CD4-positive, alpha-beta T cell treated with Interleukin-6 for 4 hours (primary cell): Measurements from ENCODE around the gene TSPAN12.
A peak's percentile ranks its signal among the peaks of the same experiment; 100 is the strongest.

ENCODE experiments used
- DNase-seq: peaks from one replicate; pipeline ENCODE4 v3.0.0-alpha.2; 2020; ENCODE audit warnings: mixed read lengths

TSPAN12 gene

DNA sequence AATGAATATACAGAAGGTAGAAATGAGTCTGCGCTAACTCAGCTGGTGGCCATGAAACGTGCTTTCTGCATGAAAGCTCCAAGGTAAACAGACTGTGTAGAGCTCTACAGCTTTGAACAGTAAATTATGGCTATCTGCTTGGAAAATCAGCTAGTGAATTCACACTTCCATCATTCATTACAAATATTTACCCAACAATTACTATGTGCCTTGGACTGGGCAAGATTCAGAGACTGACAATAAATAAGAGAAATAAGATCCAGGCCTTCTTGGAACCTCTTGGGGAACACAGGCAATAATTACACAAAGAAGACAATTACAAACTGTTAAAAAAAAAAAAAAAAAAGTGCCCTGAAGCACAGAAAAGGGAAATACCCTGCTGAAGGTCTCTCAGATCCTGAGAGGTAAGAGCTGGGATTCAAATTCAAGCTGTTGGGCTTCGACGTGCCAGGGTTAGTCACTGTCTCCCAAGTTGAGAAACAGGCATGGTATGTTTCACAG, 15.8 kb downstream of the TSPAN12 start:
- no peak for DNase-seq

DNA sequence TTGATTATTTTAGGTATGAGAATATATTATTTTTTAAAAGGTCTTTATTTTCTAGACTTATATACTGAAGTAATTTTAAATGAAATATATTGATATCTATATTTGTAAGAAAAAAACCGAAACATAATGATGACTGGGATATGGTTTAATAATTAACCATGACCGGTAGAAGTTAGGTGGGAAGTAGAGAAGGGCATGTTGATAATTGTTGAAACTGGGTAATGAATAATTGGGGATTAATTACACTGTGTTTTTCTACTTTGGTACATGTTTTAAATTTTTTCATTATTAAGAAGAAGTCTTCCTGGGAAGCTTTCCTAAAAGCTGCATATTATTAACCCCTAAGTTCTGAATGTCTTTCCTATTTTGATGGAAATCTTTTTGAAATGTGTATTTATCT, 16.3 kb downstream of the TSPAN12 start:
- DNase-seq = no peak

DNA sequence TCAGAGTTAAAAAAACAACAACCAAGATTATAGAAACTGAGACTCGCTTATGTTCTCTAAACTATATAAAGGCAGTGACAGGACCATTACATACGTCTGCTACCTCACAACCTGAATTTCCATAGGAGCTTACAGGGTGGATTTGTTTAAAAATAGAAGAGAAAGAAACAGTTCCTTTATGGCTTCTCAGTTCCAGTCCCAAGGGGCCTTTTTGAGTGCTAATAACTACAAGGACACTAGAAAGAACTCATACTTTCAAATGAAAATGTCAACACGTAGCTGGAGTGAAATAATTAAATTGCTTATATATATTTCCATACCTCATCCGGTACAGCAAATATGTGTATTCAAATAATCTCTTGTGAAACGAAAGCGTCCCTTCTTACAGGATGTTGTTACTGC, 19.7 kb downstream of the TSPAN12 start:
- no peak for DNase-seq

DNA sequence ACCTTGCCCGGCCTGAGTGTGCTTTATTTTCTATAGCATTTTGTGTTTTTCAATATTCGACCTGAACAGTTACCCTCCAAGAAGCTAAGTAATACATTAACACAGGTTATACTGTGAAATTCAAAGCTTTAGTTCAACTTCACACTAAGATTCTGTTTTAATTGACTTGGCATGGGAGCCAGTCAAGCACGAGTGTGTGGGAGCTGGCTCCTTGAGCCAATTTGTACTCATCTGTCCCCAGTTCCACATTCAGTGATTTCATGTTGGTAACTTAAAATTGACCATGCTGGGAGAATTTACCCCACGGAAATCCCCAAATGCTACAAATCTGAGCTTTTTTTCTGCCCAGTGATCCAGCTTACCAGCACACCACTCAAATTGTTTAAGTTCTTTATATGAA, 20.3 kb downstream of the TSPAN12 start:
- no peak for DNase-seq

DNA sequence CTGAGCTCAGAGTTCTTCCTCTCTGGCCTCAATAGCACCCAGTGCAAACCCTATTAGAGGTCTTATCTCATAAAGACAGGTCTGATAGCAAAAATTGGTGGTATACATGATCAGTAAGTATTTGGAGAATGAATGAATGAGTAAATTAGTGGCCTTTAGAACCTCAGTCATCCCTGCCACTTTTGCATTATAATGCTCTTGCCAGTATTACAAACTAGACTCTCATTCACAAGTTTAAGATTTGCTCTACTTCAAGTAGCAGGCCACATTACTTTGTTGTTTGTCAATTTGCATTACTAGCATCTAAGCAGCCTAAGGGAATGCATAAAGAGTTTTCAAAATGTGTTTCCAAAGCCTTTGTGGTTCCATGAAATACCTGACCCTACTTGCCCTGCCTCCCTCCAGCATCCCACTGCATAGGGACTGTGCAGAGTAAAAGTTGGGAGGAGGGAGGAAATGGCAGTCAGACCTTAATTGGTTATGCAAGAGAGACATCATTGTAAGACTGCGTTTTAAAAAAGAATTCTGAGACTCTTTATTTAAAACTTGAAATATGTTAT, 21.3 kb downstream of the TSPAN12 start:
- DNase-seq = no peak

DNA sequence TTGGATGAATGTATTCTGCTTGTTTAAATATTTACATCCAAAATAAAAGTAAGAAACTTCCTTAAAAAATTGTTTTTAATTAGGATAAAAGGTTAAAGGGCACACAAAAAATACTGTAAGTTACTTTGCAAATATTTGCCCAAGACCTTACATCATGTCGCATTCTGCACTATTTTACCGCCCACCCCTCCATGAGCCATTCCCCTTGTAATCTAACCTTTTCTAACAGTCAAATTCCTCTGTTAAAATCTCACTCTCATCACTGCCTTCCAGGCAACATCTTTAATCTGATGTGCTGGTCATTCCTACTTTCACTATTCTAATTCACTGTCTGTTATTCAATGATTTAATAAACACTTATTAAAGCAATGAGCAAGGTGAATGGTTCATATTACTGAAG, 23.2 kb downstream of the TSPAN12 start:
- no peak for DNase-seq

DNA sequence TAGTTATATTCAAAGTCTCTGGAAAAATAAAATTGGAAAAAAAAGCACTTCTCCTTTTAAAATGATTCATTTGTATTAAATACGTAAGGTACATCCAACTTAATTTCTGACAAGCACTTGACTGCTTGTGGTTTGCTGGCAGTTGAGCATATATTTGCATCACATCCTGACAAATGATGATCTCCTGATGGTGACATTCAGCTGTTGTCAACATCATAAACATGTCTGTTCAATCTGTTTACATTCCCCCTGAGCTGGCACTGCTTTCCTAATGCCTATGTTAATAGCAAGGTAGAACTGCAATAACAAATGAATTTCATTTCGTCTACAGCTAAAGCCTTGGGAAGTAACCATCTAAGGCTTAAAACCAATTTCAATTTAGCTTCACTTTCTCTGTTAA, 24.4 kb downstream of the TSPAN12 start:
- no peak for DNase-seq

DNA sequence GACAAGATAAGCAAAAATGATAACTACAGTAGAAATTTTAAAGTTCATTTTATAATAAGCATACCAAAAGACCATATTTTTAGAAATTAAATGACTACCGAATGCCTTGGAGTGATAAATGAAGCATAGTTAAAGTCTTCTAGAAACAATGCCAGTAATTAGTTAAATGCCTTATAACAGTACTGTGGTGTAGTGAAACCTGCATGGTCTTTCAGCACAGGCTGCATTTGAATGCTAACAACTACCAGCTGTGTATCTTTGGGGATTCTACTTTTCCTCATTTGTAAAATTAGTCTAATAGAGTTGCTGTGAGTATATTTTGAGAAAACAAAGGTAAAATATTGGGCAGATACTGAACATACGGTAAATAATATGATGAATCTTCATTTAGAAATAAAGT, 25.1 kb downstream of the TSPAN12 start:
- DNase-seq = no peak

DNA sequence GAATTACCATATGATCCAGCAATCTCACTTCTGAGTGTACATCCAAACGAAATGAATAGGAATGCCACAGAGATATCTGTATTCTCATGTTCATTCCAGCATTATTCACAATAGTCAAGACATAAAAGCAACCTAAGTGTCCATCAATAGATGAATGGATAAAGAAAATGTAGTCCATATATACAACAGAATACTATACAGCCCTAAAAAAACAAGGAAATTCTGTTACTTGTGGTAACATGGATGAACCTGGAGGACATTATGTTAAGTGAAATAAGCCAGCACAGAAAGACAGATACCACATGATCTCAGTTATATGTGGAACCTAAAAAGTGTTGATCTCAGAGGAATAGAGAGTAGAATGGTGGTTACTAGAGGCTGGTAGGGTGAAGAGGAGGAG, 26.7 kb downstream of the TSPAN12 start:
- DNase-seq = no peak

DNA sequence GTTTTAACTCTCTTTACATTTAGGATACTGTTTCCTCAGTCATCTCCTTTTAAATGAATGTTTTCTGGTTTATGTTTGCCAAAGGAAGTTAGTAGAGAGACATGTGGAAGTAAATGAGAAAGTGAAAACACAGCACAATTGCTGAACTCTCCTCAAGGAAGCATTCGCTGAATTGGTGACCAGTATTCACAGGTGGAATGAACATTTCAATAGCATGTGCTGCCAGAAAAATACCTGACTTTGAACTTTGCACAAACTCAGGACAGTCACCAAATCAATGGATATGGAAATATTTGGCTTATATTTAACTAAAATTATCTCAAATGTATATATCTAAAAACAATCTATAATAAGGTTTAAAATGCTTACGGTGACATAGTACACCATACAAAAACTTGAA, 28.5 kb downstream of the TSPAN12 start:
- no peak for DNase-seq

DNA sequence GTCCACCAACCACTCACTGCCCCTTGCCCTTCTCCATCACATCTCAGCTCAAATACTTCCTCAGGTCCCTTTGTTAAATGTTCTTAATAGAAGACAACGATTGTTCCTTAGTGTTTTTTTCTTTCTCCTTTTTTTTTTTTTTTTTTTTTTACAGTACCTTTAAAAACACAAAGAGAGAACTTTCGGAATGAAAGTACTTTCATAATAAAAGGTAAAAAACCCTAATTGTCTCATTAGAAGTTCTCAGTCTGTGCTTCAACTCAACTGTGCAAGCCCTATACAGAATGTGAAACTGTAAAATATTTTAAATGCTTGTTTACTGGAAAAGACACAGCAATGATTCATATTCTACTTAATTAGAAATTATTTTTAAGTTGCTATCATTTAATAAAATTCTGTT, 29.4 kb downstream of the TSPAN12 start:
- no peak for DNase-seq

DNA sequence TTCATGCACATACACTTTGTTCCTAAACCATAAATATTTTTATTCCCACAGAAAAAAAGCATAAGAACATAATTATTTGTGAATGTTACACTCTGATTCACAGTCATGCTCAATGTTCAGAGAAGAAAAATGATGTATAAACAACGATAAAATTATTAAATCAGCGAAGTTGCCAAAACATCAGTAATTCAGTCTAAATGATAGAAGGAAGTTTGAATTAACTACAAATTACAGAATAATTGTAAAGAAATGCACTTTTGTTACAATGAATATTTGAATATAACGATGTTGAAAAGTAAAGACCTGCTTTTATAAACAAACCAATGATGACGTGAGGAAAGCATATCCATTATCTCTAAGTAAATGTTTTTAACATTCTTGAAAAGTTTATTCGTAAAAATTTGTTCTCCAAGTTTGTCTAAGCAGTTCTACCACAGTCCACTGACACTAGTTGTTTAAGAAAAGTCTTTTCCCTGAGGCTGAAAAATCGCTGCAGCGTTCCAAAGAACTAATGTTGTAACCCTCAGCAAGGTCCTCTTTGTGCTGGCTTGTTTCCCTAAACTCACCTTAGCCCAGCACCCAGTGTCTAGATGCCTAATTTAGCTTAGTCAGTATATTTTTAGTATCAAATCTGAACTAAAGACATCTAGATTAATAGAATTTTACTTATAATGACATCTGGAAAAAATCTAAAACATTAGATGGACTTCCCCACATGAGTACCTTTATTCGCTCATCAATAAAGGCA, 30.4 kb downstream of the TSPAN12 start:
- DNase-seq = no peak

DNA sequence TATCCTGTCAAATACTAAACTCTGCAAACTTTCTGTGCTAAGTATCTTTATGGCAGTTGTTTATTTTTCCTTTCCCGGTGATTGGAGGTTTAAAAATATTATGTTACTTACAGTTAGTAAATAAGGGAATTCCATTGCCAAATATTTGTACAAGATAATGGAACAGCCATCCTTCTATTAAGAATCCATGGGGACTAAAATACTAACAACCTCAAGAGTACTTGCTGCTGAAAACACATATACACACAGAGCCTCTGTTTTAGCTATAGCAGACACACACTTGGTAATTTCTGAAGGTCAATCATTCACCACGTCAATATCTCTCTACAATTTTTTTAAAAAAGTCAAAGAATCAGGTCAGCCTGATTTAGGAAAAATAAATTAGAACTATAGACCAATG, 32.4 kb downstream of the TSPAN12 start:
- no peak for DNase-seq

DNA sequence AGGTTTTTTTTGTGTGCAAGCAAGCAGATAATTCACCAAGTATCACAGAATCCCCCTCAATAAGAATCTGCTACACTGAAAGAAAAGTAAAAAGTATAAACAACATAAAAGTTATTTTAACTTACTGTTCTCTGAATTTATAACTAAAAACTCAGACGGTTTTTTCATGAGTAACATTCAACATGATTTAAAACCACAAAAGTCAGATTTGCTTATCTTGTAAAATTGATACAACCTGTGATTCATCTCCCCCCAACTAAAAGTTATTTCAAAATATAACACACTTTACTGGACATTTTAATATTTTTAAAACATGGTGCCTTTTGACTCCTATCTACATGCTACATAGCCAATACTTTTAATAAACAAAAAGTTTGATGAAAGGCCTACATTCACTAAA, 32.8 kb downstream of the TSPAN12 start:
- no peak for DNase-seq

DNA sequence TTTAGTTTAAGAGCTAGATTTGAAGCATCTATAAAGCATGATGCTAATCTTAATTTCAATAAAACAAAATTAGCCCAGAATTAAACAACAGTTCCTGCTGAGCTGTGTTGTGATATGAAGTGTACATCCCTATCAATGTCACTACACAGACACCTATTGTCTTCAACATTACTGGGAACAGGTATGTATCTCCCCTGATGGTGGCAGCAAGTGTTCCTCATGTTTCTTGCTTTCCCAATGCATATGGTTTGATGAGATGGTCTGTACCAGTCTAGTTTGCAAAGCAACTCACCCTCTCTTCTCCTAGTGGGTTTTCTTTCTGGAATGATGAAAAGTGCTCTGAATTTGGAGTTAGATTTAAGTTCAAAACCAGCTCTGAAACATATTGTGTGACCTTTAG, 38.1 kb downstream of the TSPAN12 start:
- DNase-seq = no peak

DNA sequence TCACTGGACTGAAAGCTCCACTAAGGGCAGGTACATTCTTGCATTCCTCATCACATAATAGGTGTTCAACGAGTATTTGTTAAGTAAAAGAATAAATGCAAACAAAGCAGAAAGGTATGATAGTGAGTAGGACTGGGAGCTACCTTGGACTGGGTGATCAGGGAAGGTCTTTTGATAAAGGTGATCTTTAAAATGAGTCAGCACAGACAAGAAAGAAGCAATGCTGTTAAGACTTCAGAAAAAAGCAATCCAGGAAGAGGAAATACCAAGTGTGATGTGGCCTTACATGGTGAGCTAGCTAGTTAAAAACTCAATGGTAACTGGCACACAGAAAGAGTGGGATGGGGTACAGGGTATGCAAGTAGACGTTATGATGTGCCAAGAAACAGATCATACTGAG, 40.1 kb downstream of the TSPAN12 start:
- DNase-seq = no peak

DNA sequence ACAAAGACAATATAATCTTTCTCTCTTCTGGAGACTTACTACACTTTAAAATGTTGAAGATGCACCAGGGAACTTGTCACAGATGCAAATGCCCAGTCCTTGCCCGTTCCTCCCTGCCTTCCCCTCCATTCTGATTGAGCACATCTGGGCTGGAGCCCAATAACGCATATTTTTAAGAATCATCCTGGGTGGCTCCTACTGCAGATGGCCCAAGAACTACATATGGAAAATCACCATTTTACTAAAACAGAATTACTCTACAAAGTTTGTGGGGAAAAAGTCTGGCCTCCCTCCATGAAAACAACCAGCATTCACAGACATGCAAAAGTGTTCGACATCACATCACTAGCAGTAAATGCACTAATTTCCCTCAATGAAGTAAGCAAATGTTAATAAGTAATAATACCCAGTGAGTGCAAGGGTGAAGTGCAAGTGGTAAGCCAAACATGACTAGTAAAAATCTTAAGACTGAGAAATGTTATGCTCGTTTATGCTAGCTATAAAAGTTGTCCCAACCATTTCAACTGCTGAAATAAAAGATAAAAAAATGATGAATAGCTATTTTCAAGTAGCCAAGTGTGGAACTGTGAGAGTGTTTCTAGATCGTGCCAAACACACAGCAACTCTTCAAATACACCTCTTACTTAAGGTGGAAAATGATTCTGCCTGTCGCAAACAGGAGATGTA, 43.5 kb downstream of the TSPAN12 start:
- DNase-seq = no peak

DNA sequence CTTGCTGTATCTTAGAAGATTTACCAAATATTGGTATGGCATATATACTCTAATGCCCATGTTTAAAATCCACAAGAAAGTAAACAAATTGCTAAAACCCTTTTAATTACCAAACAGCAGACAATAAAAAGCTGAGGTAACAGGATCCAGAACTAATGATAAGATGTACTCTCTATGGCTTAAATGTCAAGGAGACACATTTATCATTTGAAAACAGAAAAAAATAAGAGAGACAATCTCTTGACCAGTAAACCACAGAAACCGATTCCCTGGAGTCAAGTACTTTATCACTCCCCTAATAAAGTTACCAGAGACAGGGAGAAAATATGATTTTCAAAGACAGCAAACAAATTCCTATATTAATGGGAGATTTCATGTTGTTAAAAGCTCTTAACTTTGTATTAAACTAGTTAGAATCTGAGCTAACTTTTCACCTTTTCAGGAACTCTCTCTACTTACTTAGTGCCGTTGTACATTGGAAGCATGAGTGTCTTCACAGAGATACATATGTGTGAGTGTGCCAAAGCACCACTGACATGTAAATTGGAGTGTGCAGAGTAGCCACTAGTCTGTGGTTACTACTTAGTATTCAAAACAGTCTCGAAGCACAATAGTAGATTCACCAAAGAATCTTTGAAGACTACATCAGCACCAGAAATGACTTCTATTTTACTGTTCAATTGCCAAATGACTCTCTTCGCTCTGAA, 44.2 kb downstream of the TSPAN12 start:
- DNase-seq = no peak

DNA sequence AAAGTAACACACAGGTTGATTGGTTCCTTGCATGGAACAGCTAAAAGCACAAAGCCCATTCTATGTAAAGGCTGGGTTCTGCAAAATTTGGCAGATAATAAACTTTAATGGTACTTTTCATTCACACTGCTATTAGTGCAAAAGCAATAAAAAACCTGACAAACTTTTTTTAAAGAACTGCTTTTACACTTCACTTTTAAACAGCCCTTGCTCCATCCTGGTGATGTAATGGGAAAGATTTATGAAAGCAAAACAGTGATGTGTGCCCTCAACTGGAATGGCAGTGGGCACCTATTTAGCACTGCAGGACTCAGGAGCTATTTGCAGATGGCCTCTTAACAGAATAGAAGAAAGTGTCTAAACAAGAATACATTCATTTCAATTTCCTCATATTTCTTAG, 44.9 kb downstream of the TSPAN12 start:
- DNase-seq = no peak

DNA sequence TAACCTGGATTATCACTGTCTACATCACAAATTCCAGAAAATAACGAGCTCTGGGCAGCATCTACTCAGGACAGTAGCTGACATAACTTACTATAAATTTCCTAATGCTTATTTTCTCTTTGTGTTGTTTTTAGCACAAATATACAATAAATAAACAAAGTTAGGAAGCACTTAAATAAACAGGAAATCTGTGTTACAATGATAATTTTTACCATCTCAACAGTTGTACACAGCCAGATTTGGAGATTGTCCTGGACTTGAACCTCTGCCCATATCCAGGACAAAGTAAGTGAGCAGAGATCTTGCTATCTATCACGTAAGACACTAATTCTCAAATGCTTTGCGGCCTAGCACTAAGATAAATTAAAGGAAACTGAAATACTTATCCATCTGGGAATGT, 48.7 kb downstream of the TSPAN12 start:
- DNase-seq = no peak

DNA sequence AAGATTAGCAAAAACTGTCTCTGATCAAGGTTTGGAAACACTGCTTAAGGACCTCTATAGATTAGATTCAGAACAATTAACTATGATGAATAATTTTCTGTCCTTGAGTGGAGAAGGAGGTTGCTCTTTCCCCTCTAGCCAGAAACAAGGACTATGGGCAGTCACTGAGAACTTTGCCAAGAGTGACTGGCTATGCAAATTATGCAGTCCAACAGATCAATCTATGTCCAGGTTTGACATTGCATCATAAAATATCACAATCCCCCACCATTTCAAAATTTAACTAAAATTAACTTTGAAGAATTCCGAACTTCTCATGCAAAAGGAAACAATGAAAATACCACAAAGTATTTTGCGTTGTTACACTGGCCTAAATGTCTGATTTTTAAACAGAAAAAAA, 50.6 kb downstream of the TSPAN12 start:
- DNase-seq = no peak

DNA sequence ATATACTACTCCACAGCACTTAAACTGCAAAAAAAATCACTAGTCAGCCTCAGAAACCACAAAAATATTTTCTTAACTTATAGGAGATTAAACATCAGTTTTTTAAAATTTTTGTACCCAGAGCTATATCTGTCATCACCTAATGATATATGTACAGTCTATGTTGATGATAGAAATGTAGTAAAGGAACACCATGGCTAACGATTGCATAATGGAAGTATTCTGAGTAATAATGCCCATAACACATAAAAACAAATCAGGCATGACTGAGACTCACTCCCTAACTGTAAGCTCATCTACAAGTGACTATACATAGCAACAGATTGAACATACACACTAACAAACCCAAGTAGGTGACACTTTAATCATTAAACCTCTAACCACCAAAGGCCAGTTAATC, 51.3 kb downstream of the TSPAN12 start:
- no peak for DNase-seq

DNA sequence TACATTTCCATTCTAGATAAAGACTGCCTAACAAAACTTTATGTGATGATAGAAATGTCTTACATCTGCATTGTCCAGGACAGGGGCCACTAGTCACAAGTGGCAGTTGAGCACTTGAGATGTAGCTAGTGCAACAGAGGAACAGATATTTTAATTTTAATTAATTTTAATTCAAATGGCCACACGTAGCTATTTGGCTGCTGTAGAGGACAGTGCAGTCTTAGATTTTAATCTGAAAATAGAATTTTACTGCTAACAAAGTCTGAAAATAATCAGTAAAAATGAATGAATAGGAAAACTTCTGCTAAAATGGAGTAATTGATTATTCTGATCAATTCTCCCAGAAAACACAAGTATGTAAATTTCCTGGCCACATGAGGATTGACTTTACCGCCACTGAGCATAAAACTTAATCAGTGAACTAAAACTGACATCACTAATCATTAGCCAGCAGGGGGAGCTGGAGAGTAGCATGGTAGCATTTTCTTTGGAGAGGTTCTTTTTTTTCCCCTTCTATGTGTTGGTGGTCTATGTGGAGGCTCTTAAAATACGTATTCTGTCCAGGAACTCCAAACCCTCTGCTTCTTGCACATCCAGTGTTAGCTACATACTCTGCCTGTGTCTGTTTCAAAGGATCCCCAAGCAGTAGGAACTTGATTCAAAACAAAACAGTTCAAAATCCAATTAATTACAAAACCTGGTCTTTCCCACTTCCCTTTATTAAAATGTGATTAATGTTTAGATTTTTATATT, 52.1 kb downstream of the TSPAN12 start:
- DNase-seq = peak; percentile 62
